H1 (cell line): ENCODE measurements around the gene TMEM164. TPM values are rescaled to one million over a fixed set of nuclear protein-coding genes. Genes with fewer than 3 reads are reported as not detected.

Experiments used
- HDAC2 ChIP-seq, 2 experiments: fragments of 300-600 bp in 1 of 2; sonication (generic) in 1 of 2; IDR thresholded peaks; 2 replicates each; pipeline ENCODE4 v1.6.1; 2011 to 2012; ENCODE audit warnings: low read depth in 2 of 2, low read length in 2 of 2, mild to moderate bottlenecking in 2 of 2, moderate library complexity in 2 of 2, borderline replicate concordance in 1 of 2, inconsistent platforms in 1 of 2
- NRF1 ChIP-seq: IDR thresholded peaks from 2 replicates; pipeline ENCODE4 v1.6.1; 2011; ENCODE audit warnings: mild to moderate bottlenecking, low read depth, low read length, improper control_type of control experiment
- RFX5 ChIP-seq: IDR thresholded peaks from 2 replicates; pipeline ENCODE4 v1.6.1; 2011; ENCODE audit warnings: low read depth, low read length, improper control_type of control experiment, borderline replicate concordance
- TAF7 ChIP-seq: optimal IDR thresholded peaks from 2 replicates; pipeline ENCODE3; 2011; ENCODE audit warnings: low read depth, mild to moderate bottlenecking, inconsistent platforms, low read length, moderate library complexity, borderline replicate concordance
- YY1 ChIP-seq: IDR thresholded peaks from 2 replicates; pipeline ENCODE4 v1.6.1; 2011; ENCODE audit warnings: low read depth, mild to moderate bottlenecking, low read length
- polyA plus RNA-seq, 7 experiments: library from polyadenylated mRNA; depleted of rRNA in 3 of 7; stranded (reverse) in 5 of 7; unstranded in 2 of 7; fragments of >200 nt in 5 of 7; fragments of 200-250 nt in 2 of 7; gene quantifications; 1 replicate in 5 of 7; 2 replicates in 1 of 7; 4 replicates in 1 of 7; pipeline versions ENCODE4 v1.2.1 to v1.2.3, GENCODE V29; 2011 to 2013; ENCODE audit warnings: missing spikeins in 2 of 7, mixed read lengths in 2 of 7
- total RNA-seq: library from RNA; stranded (reverse); fragmentation: NEBNext Ultra II Directional; extraction: Animal tissue kit (Norgen Biotek cat#: 25700); gene quantifications from 2 replicates; pipeline ENCODE4 v1.2.1, GENCODE V29; 2021

TMEM164 gene
- total and polyA plus RNA-seq, 2 of the 8 experiments (the other 6 are each of a cell fraction or from before 2014, with no cell fraction given) = 7.3 to 14.8 TPM

GRCh38 chrX:110180928-110181310, 178.0 kb downstream of the TMEM164 start (continued):
- TF ChIP-seq HDAC2 (IDR thresholded peaks at IDR 0.05; ENCODE audit: borderline replicate concordance in 1 of 2, low read depth in 2 of 2, low read length in 2 of 2) = no peak
- no peak for TF ChIP-seq TAF7
- TF ChIP-seq YY1 = no peak
- TF ChIP-seq NRF1 = no peak
- no peak for TF ChIP-seq RFX5
- TF ChIP-seq, all 59 proteins: peak for 0
